Measurements from ENCODE around the gene TAB3.

DNA sequence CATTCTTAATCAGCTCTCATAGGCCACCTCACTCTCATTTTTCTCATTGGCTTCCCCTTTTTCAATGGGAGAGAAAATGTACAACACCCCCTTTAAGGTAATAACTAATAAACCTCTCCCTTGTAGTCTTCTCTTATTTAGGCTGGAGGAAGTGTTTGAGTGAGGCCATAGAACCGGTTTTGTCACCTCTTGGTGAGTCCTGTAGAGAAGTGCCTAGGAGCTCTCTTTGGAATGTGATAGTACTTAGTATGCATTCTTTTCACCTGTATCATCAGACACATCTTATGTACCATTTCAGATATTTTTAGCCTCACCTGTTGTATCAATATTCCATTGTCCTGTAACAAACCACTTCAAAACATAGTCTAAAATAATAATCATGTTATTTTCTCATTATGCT is 3.5 kb upstream of the TAB3 start:
- TF ChIP-seq TAF1 (IDR thresholded peaks at IDR 0.05; ENCODE audit: borderline replicate concordance, insufficient read depth, low read length) (no peak), SIN3A (IDR thresholded peaks at IDR 0.05; ENCODE audit: borderline replicate concordance, insufficient read depth, low read length) (no peak)
